Measurements from ENCODE around the gene FAM47E.

DNA sequence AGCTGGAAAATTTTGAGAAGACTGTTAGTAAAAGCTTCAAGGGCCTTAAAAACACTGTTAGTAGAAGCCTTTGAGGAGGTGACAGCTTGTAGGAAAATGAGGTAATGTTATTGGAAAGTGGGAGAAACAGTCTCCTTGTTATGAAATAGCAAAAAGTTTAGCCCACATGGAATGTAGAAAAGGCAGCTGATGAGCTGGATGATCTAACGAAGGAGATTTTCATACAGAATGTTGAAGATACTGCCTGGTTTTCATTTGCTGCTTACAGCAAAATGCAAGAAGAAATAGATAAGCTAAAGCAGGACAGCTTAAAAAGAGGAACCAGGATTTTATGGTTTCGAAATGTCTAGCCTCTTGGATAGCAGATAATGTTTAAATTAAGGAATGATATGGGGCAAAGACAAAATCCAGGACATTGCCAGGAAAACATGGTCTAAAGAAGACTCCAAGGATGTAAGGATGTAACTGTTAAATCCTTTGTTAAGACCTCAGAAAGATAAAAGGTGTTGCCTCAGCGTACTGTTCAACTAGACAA lies 44.8 kb downstream of the FAM47E start:
- no peak for TF ChIP-seq CTCF (IDR thresholded peaks at IDR 0.05)
- no peak for TF ChIP-seq EZH2 (IDR thresholded peaks at IDR 0.05; ENCODE audit: borderline replicate concordance, insufficient read depth, low read depth, low read length, poor library complexity, severe bottlenecking)
